NCI-H748 treated with DMSO at 0.1 percent for 48 hours (cell line): Measurements from ENCODE around the gene BEST3.
"Not testable (repeated sequence)": the region's sequence is repeated elsewhere in the genome, so short reads cannot be mapped to it uniquely, and the experiment has no call there.

Experiments used
- DNase-seq: peaks from one replicate; lab custom pipeline; 2025; lab: John Stamatoyannopoulos, UW

BEST3 gene

DNA sequence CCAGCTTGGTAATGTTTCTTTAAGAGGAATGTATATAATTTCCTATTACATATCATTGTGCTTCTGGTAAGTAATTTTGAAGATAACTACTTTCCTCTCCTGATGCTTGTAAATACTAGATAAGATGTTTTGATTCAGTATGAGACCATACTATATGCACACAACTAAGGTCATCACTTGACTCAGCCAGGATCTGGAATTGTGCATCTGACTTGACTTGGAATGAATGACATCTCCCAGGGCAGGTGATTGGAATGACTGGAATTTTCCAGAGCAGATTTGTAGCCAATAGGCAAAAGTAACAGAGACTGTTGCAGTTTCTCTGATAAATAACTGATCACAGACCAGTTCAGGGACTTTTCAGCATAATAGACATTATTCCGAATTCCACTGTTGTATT, 11.1 kb downstream of the BEST3 start:
- DNase-seq: no peak

DNA sequence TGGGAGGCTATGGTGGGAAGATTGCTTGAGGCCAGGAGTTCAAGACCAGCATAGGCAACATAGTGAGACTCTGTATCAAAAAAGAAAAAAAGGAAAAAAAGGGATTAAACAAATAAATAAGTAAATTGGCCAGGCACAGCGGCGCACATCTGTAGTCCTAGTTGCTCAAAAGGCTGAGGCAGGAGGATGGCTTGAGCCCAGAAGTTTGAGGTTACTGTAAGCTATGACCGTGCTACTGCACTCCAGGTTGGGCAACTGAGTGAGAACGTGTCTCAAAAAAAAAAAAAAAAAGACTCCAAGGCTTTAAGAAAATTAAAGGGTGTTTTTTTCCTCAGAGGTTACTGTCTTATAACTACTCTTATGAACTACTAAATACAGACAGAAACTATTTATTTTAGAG, 11.7 kb downstream of the BEST3 start:
- no peak for DNase-seq

DNA sequence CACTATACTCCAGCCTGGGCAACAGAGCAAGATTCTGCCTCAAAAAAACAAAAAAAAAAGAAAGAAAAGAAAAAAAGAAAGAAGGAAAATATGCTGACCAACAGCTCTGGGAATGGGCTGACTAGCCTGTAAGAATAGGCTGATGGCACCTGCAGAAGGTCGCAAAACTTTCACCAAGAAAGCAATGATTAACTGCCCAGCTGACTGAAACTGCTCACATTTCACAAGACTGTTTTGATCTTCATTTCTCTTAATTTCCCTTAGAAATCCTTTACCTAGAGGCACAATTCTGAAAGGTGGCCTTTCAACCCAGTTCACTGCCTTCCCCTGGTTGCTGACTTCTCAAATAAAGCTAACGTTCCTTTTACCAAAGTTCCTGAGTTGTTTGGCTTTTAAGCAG, 12.4 kb downstream of the BEST3 start:
- DNase-seq: no peak

DNA sequence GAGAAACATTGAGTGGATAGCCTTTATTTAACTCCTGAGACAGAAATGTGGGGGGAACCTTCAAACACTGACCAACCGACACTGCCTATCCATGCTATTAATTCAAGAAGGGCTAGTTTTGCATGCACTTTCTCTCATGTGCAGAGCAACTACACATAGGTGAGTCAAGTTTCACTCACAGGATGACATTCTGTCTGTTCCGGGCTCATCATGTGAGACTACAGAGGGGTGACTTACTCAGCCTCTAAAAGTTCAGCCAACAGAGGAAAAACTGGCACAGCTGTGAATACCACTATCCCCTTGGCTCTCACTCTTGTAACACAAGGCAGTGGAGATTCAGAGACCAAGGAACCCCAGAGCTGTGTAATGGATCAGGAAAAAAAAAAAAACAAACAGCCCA, 13.3 kb downstream of the BEST3 start:
- no peak for DNase-seq

GRCh38 chr12:69684466-69684865, 14.6 kb downstream of the BEST3 start:
- no peak for DNase-seq

DNA sequence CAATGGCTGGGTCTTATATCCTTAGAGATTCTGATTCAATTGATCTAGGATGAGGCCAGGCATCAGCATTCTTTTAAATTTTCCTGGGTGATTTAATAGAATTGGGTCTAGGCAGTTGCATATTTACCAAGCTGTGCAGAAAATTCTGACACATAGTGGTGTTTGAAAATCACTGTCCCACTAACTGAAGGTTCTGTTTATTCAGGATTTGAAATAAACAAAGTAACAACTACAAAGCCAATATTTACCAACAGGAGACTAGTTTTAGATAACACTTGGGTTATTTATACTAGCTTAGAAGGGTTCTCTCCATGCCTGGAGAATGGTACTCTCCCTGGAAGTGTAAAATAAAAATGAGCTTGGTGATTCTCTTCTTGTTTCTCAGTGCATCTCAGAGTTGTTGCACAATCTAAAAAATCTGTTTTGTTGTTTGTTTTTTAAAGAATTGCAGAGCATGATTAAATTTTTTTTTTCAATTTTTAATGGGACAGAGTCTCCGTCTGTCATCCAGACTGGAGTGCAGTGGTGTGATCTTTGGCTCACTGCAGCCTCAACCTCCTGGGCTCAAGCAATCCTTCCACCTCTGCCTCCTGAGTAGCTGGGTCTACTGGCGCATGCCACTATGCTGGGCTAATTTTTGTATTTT, 16.9 kb downstream of the BEST3 start:
- DNase-seq: no peak

DNA sequence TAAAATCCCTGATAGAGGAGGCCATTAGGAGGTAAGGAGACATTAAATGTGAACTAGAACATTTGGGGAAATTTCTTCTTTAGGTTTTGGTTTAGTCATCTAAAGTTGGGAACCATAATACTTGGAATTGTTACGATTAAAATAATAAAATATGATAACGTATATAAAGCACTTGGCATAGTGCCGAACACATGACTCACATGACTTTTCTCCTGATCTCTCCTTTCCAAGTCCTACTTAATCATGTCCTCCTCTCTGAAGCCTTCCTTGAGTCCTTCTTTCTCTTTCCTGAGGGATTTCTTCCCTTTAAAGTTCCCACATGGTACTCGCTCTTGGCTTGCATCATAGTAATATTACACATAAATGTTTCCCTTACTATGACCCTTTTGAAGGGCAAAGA, 20.0 kb downstream of the BEST3 start:
- no peak for DNase-seq

DNA sequence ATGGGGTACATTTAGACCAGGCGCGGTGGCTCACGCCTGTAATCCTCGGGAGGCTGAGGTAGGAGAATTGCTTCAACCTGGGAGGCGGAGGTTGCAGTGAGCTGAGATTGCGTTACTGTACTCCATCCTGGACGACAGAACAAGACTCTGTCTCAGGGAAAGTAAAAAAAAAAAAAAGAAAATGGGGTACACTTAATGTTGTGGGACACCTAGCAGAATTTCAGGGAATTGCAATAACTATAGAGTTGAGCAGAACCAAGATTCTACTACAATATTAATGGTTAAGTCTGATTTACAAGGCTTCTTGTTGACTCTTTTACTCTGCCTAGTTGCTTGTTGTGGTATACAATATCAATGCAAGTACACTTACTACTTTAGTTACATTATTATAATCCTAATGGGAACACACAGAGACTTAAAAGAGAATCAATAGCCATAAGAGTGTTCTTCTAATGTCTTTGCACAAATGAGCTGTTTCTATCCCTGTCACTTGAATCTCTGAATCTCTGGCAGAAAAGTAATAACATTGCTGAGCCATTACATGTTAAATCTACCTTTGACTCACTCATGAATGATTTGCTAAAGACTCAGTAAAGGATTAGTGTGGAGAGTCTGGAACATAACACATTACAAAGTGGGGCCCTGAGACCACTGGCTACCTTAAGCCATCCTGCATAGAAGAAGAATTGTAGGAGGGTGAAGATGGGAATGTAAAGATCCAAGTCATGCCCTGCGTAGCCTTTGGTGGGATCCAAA, 22.7 kb downstream of the BEST3 start:
- DNase-seq: no peak

DNA sequence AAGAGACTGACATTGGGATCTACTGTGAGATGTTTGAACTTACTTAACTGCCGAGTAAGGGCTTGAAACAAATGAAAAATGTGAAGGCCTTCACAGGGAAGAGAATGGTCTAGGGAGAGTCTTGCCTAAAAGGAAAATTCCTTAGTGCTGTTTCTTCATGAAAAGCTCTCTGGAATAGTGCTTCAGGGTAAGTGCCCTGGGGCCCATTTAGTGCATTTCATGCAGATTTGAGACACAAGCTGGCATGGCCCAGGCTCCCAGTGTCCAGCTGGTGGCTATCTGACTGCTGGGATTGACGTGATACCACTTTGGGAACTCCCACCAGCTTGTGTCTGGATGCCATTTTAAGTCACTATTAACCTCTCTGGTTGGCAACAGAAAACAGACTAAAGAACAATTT, 26.9 kb downstream of the BEST3 start:
- no peak for DNase-seq

GRCh38 chr12:69671597-69671996, 27.5 kb downstream of the BEST3 start:
- no peak for DNase-seq

DNA sequence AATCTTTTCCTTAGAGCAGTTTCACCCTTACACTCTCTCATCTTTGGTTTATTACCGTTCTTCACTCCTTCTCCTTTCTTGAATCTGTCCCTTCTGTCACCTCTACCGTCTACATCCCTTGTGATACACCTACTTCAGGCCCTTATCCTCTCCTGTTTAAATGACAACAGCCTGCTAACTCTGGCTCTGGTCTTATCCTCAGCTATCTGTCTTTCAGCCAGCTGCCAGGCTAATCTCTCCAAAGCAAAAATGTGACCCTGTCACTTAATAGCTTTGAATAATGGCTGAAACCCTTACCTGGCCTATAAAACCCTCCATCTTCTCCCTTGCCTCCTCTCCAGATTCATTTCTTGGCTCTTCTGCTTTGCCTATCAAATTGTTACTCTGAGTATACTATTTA, 32.3 kb downstream of the BEST3 start:
- DNase-seq: no peak

DNA sequence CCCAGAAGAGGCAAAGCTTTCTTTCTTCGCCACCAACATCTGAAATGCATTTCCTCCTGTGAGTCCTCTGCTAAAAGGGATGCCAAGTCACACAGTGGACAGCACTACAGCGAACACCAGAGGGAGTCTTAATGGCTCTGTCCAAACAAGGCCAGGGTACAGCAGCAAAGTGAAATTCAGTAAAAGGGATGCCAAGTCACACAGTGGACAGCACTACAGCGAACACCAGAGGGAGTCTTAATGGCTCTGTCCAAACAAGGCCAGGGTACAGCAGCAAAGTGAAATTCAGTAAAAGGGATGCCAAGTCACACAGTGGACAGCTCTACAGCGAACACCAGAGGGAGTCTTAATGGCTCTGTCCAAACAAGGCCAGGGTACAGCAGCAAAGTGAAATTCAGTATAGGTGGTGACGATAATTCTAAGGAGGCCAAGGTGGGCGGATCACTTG, 34.1 kb downstream of the BEST3 start:
- DNase-seq: not testable (repeated sequence)

DNA sequence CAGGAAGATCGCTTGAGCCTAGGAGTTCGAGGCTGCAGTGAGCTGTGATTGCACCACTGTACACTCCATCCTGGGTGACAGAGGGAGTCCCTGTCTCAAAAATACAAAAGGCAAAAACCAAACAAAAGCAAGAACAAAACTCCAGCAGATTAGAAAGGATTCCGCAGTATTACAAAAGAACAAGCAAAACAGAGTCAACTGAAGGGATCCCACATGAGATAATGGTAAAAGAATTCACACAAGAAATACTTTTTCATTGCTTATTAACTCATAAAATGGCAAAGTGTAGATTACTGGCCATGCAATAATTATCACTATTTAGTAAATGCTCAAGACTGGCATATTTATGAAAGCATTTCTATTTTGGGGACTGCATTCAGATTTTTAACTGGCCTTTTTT, 35.4 kb downstream of the BEST3 start:
- DNase-seq: no peak

DNA sequence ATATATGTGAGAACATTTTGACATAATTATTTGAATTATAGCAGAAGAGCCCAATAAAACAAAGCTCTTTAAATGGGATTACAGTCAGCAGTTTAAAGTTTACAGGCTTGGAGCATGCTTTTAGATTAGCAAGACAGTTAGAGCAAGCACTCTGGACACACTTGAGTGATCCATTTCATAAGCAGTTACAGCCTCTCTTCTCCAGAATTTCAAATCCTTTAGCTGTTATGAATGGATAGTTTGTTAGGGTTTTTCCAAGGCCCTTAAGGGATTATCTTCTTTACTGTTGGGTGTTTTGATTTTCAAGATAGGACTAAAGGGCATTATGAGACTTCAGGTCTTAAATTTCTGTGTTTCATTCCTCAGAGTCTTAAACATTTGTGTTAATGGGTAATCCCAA, 36.3 kb downstream of the BEST3 start:
- DNase-seq: no peak

- no peak for DNase-seq
Observed at GRCh38 chr12:69661386-69661785, 37.7 kb downstream of the BEST3 start.

- DNase-seq: no peak
Observed at GRCh38 chr12:69660164-69660863, 38.8 kb downstream of the BEST3 start.

GRCh38 chr12:69658203-69658602, 40.9 kb downstream of the BEST3 start:
- no peak for DNase-seq

GRCh38 chr12:69657376-69658137, 41.5 kb downstream of the BEST3 start:
- DNase-seq: no peak

DNA sequence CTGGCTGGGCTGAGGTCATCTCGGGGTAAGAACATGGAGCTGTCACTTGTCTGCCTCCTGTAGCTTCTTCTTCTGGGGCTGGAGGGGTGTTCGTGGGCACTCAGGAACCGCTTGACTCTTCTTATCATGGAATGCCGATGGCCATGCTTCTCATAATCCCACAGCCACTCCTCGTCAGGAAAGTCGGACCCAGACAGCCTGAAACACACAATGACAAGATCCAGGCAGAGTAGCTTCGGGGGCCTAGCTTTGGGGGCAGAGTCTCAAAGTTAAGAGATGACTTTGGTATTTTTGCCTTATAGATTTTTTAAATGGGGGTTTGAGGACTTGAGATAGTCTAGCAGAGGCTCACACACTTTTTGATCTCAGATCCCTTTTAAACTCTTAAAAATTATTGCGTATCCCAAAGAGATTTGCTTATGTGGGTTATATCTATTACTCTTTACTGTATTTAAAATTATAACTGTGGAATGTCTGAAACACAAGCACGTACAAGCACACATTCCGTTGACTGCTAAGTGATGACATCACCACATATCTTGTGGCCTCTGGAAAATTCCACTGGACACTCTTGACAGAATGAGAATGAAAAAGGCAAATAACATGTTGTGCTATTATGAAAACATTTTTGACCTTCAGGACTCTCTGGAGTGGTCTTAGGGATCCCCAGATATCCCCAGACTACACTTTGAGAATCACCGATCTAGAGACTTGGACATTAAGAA, 43.3 kb downstream of the BEST3 start:
- no peak for DNase-seq

- no peak for DNase-seq
Observed at GRCh38 chr12:69653703-69654102, 45.4 kb downstream of the BEST3 start.

DNA sequence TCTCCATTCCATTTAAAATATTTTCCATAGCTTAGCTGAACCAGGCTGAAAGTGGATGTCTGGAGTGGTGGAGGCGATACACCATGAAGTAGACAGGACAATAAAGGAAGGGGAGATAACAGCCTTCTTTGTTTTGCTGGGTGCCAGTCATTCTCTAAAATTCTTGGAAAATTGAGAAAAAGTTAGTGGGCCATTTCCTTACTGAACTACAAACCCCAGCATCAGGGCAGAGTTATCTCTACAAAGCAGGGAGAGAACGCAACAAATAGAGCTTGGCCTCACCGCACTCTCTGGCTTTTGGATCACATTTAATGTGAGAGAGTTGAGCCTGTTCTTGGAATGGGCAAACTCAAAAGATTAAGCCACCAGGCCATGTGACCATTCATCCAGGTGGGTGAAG, 47.2 kb downstream of the BEST3 start:
- DNase-seq: no peak

DNA sequence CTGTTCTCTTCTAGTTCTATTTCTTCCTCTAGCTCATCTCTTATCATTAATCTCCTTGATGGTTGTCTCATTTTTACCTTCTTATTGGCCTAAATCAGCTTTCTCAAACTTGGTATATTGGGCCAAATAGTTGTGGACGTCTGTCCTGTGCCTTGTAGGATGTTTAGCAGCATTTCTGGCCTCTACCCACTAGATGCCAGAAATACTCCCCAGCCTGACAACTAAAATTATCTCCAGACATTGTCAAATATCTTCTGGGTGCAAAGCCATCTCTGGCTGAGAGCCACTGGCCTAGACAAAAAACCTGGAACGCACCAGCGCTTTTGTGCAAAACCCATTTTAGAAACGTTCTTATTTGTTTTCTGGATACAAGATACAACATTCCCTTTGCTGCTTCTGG, 49.6 kb downstream of the BEST3 start:
- no peak for DNase-seq
